ENCODE data around the gene MAP3K7CL.

The MAP3K7CL gene

GRCh38 chr21:29130270-29130969 lies at the start of gene MAP3K7CL:
MAP3K7CL (plus strand) TSS chr21:29130644; CDS start chr21:29133345, 2,701 bp downstream.
- DNase-seq, result no peak

- DNase-seq, result no peak
Measured at GRCh38 chr21:29082046-29082815, 48.2 kb upstream of the MAP3K7CL start.

GRCh38 chr21:29083306-29083705 lies 47.1 kb upstream of the MAP3K7CL start:
- no peak for DNase-seq

- DNase-seq, result no peak
Measured at GRCh38 chr21:29084372-29084771, 46.1 kb upstream of the MAP3K7CL start.

GRCh38 chr21:29085106-29085752 lies 45.2 kb upstream of the MAP3K7CL start:
- DNase-seq, result no peak

- DNase-seq, result no peak
Measured at GRCh38 chr21:29091033-29091432, 39.4 kb upstream of the MAP3K7CL start.

DNA sequence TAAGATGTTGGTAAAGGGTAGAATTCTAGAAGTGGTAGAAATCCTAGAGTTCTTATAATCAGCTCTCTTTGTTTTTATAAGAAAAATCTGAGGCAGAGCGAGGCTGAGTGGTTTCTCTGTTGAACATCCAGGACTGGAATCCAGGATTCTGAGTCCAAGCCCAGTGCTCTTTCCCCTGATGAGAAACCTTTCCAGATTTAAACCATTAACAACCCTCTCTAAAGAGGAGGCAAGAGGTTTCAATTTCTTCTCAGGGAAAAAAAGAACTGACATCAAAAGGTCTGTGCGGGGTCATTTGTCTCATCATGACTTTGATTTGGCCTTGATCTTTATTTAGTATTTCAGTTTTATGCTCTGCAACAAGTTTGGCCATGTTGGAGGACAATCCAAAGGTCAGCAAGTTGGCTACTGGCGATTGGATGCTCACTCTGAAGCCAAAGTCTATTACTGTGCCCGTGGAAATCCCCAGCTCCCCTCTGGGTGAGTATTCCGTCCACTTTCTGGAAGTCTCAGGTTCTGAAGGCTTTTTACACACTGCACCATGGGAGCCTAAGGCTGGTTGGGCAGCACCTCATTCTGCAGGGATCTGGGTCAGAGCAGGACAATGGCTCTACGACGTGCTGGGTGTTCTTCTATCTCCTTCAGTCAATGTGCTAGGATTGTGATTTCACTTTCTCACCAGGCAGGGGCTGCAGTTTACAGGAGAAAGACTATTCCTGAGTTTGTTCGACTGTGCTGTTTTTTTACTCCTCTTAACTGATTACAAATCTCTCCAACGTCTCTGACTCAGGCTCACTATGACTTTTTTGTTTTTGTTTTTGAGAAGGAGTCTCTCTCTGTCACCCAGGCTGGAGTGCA lies 38.1 kb upstream of the MAP3K7CL start:
- no peak for DNase-seq

GRCh38 chr21:29096218-29097015 lies 34.0 kb upstream of the MAP3K7CL start:
- no peak for DNase-seq

DNA sequence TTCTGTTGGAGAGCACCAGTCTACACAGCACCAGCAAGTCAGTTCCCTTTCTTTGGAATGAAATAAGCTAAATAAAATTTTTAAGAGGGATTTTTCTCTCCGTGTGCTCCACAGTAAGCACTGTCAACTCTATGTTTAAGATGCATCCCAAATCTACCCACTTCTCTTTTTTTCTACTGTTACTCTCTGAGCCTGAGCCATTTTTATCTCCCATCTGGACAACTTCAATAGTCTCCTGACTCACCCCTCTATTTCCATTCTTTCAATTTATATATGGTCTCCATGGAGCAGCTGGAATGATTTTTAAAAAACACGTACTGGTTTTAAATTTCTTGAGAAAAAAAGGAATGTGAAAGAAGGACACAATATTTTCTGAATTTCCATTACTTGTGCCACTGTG lies 32.3 kb upstream of the MAP3K7CL start:
- DNase-seq, result no peak

DNA sequence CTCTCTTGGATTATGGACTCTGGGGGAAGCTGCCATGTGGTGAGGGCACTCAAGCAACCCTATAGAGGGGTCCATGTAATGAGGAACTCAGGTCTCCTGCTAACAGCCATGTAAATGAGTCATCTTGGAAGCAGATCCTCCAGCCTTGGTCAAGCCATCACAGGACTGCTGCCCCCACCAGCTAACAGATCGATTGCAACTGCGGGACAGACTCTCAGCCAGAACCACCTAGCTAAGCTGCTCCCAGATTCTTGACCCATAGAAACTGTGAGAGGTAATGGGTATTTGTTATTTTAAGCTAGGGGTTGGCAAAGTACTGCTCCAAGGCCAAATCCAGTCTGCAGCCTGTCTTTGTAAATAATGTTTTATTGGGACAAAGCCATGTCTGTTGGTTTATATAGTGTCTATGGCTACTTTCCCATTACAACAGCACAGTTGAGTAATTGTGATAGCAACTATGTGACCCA lies 27.6 kb upstream of the MAP3K7CL start:
- no peak for DNase-seq

- DNase-seq, result no peak
Measured at GRCh38 chr21:29104239-29104708, 26.2 kb upstream of the MAP3K7CL start.

GRCh38 chr21:29105218-29105617 lies 25.2 kb upstream of the MAP3K7CL start:
- DNase-seq, result no peak

GRCh38 chr21:29114765-29115500 lies 15.5 kb upstream of the MAP3K7CL start:
- DNase-seq, result no peak

DNA sequence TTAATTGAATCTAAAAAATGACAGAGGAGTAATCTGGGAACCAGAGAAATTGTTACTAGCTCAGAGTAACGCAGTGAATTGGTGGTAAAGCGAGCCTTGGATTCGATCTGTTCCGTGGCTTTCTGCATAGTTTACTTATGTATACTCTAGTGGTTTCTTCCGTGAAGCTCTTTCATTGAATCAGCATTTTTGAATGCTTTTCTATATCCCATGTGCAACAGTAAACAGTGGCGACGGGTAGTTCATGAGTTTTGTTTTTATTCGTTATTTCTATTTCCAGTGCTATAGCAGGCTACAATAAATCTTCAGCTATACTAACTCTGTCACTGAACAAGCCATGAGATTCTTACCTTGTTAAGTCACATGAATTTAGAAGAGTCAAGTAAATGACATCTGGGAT lies 14.5 kb upstream of the MAP3K7CL start:
- no peak for DNase-seq

DNA sequence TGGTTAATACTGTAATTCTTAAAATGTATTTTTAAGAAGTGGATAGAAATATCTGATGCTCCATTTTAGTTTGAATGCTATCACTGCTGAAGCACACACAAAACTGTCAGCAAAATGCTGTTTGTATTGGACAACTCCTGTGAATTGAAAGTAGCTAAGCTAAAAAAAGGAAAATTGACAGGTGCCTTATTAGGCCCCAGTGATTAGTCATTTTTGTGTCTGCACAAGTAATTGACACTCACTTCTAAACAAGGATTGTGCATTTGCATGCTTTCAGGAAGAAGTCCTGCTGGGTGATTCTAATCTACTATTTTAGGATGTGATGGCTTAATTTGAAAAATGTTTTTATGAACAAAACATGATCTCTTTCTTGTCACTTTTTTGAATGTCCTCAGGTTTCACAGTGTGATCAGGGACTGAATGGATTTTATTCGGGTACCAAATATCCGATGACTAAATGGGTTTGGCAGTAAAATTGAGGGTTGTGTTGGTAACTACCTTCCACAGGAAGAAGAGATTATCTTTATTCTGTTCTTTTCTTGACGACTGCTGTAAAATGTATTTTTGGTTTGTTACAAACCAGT lies 13.0 kb upstream of the MAP3K7CL start:
- DNase-seq, result no peak

DNA sequence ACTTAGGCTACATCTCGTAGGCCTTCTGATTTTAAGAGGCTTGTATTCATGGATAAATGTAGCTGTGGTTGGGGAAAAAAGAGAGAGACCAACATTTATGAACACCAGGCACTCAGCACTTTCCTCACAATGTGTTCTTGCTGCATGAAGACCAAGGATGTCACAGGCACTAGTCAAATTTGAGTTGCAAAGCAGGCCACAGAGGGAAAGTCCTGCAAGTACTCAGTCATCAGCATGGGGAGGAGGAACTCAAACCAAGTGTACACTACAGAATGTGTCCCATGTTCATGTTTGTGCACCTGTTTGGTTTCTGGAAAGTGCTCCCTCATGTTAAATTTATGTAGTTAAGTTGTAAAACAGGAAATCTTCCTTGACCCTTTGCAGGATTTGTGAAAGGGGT lies 8.7 kb upstream of the MAP3K7CL start:
- no peak for DNase-seq

GRCh38 chr21:29124645-29125044 lies 5.8 kb upstream of the MAP3K7CL start:
- no peak for DNase-seq

- no peak for DNase-seq
Measured at GRCh38 chr21:29125191-29125590, 5.3 kb upstream of the MAP3K7CL start.

DNA sequence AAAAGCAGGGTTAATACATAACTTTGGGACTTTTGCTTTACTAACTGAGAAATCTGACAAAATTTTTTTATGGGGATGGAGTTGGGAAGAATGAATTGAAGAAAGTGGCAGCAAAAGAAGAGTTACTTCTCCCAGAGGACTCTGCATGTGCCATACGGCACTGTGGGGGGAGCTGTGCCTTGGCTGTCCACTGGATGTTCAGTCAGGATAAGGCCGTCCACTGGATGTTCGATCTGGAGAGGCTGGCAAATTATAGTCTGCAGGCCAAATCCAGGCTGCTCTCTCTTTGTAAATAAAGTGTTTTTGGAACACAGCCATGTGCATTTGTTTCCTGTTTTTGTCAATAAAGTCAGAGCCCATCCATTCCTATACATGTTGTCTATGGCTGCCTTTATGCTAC lies 4.5 kb upstream of the MAP3K7CL start:
- no peak for DNase-seq

GRCh38 chr21:29133241-29133640 lies 2.8 kb downstream of the MAP3K7CL start:
- no peak for DNase-seq

GRCh38 chr21:29133796-29134195 lies 3.4 kb downstream of the MAP3K7CL start:
- DNase-seq, result no peak
